A549 (cell line): Measurements from ENCODE around the gene NUAK1. TPM values are rescaled to one million over a fixed set of nuclear protein-coding genes. Genes with fewer than 3 reads are reported as not detected.
A peak's percentile ranks its signal among the peaks of the same experiment; 100 is the strongest.

Source experiments
- ATAC-seq, 2 experiments: fragments of 200-7000 bp in 1 of 2; fragments of >200 bp in 1 of 2; cut with Nextera tagmentation in 1 of 2; cut with Tn5 transposase in 1 of 2; 3 replicates each; pipeline versions ENCODE4 v1.8.0 to v1.9.1; 2018 to 2020; ENCODE audit warnings: mild to moderate bottlenecking in 1 of 2, moderate library complexity in 1 of 2
- CTCF ChIA-PET: fragments of 300-600 bp; sonication (Branson Sonifier 250); formaldehyde crosslinking; extraction: SDS; loops from one replicate; lab custom pipeline; 2021; ENCODE audit warnings: antibody characterized with exemption, inconsistent platforms; lab: Yijun Ruan, JAX
- POLR2A ChIA-PET: fragments of 350-600 bp; formaldehyde crosslinking; extraction: SDS; loops from one replicate; lab custom pipeline; 2021; ENCODE audit warnings: antibody characterized with exemption, inconsistent platforms; lab: Yijun Ruan, JAX
- DNase-seq, 2 experiments: peaks; one replicate each; pipeline versions ENCODE4 v3.0.0 to v3.0.0-alpha.2; 2011 to 2016; ENCODE audit warnings: low read depth in 1 of 2, low spot score in 1 of 2
- FAIRE-seq: peaks from 2 replicates; lab custom pipeline; 2011; peaks lifted over from hg19 to GRCh38; lab: Jason Lieb, UNC
- H3K27ac ChIP-seq, 2 experiments: fragments of >200 bp; sonication (Bioruptor Twin); formaldehyde crosslinking; 3 replicates each; pipeline ENCODE4 v1.5.1; 2016 to 2017
- H3K4me1 ChIP-seq: fragments of >200 bp; sonication (Bioruptor Twin); formaldehyde crosslinking; 3 replicates; pipeline ENCODE4 v1.6.1; 2016
- H3K4me2 ChIP-seq: fragments of >200 bp; sonication (Bioruptor Twin); formaldehyde crosslinking; 3 replicates; pipeline ENCODE4 v1.6.1; 2016
- H3K4me3 ChIP-seq: fragments of >200 bp; sonication (Bioruptor Twin); formaldehyde crosslinking; 3 replicates; pipeline ENCODE4 v1.5.1; 2016
- H3K9me3 ChIP-seq: fragments of >200 bp; sonication (Bioruptor Twin); formaldehyde crosslinking; 3 replicates; pipeline ENCODE4 v1.6.1; 2016
- ATOH8 ChIP-seq: fragments of 250-450 bp; sonication (Bioruptor Pico); IDR thresholded peaks from 2 replicates; pipeline ENCODE4 v1.5.0; 2020; ENCODE audit warnings: low read depth, mild to moderate bottlenecking, moderate library complexity
- CBX8 ChIP-seq: fragments of 200-600 bp; sonication (generic); IDR thresholded peaks from 2 replicates; pipeline ENCODE4 v1.6.1; 2016
- CEBPB ChIP-seq, 2 experiments: fragments of >200 bp in 1 of 2; sonication (Bioruptor Twin) in 1 of 2; formaldehyde crosslinking in 1 of 2; IDR thresholded peaks; 2 replicates each; pipeline ENCODE4 v1.6.1; 2012 to 2016
- CHD4 ChIP-seq: fragments of 200-600 bp; sonication (generic); IDR thresholded peaks from 2 replicates; pipeline ENCODE4 v1.6.1; 2016; ENCODE audit warnings: antibody characterized with exemption, mild to moderate bottlenecking, borderline replicate concordance
- EHMT2 ChIP-seq: fragments of 200-600 bp; sonication (generic); IDR thresholded peaks from 2 replicates; pipeline ENCODE4 v1.6.1; 2016; ENCODE audit warnings: antibody characterized with exemption, low read depth, mild to moderate bottlenecking, moderate library complexity
- ELK1 ChIP-seq: fragments of 150-350 bp; IDR thresholded peaks from 2 replicates; pipeline ENCODE4 v1.6.1; 2014; ENCODE audit warnings: low read depth, mild to moderate bottlenecking, low read length
- EP300 ChIP-seq, 2 experiments: fragments of >200 bp; sonication (Bioruptor Twin); formaldehyde crosslinking; IDR thresholded peaks; 2 replicates in 1 of 2; 3 replicates in 1 of 2; pipeline ENCODE4 v1.6.1; 2016 to 2017
- ESRRA ChIP-seq: fragments of 150-350 bp; IDR thresholded peaks from 2 replicates; pipeline ENCODE4 v1.6.1; 2014; ENCODE audit warnings: mild to moderate bottlenecking, low read length, borderline replicate concordance
- FOSB ChIP-seq: fragments of 250-450 bp; sonication (Bioruptor Pico); IDR thresholded peaks from 2 replicates; pipeline ENCODE4 v1.5.0; 2020; ENCODE audit warnings: mild to moderate bottlenecking, moderate library complexity
- FOSL2 ChIP-seq, 2 experiments: fragments of 450-650 bp in 1 of 2; fragments of >200 bp in 1 of 2; sonication (Bioruptor Twin) in 1 of 2; formaldehyde crosslinking; IDR thresholded peaks; 2 replicates each; pipeline versions ENCODE4 v1.5.0 to v1.6.1; 2016 to 2020; ENCODE audit warnings: mild to moderate bottlenecking in 1 of 2, moderate library complexity in 1 of 2
- FOXS1 ChIP-seq: fragments of 250-450 bp; sonication (Bioruptor Pico); IDR thresholded peaks from 2 replicates; pipeline ENCODE4 v1.5.0; 2020; ENCODE audit warnings: mild to moderate bottlenecking, moderate library complexity
- GATA3 ChIP-seq: IDR thresholded peaks from 2 replicates; pipeline ENCODE4 v1.6.1; 2012; ENCODE audit warnings: borderline replicate concordance
- HDAC2 ChIP-seq: fragments of 200-600 bp; sonication (generic); IDR thresholded peaks from 2 replicates; pipeline ENCODE4 v1.6.1; 2016
- HEYL ChIP-seq: fragments of 250-450 bp; sonication (Bioruptor Pico); IDR thresholded peaks from 2 replicates; pipeline ENCODE4 v1.8.0; 2021; ENCODE audit warnings: mild to moderate bottlenecking, moderate library complexity
- JUN ChIP-seq, 2 experiments: fragments of >200 bp; sonication (Bioruptor Twin); formaldehyde crosslinking; IDR thresholded peaks; 2 replicates in 1 of 2; 3 replicates in 1 of 2; pipeline ENCODE4 v1.6.1; 2016 to 2017
- JUNB ChIP-seq: fragments of >200 bp; sonication (Bioruptor Twin); formaldehyde crosslinking; IDR thresholded peaks from 2 replicates; pipeline ENCODE4 v1.6.1; 2016
- MAX ChIP-seq: IDR thresholded peaks from 2 replicates; pipeline ENCODE4 v1.6.1; 2012
- MYC ChIP-seq: IDR thresholded peaks from 2 replicates; pipeline ENCODE4 v1.6.1; 2012; ENCODE audit warnings: mild to moderate bottlenecking, inconsistent platforms, low read length, improper control_type of control experiment, borderline replicate concordance
- POLR2A ChIP-seq: IDR thresholded peaks from 2 replicates; pipeline ENCODE4 v1.6.1; 2012; ENCODE audit warnings: mild to moderate bottlenecking, low read length
- POLR2AphosphoS2 ChIP-seq: conservative IDR thresholded peaks from 2 replicates; pipeline ENCODE4 v1.6.1; 2012; ENCODE audit warnings: low read length, improper control_type of control experiment, inconsistent platforms
- RAD21 ChIP-seq, 2 experiments: fragments of >200 bp in 1 of 2; sonication (Bioruptor Twin) in 1 of 2; formaldehyde crosslinking in 1 of 2; IDR thresholded peaks in 1 of 2; conservative IDR thresholded peaks in 1 of 2; 2 replicates in 1 of 2; 3 replicates in 1 of 2; pipeline ENCODE4 v1.6.1; 2012 to 2018; ENCODE audit warnings: inconsistent platforms in 1 of 2
- REST ChIP-seq: fragments of 200-600 bp; sonication (generic); IDR thresholded peaks from 2 replicates; pipeline ENCODE4 v1.6.1; 2016; ENCODE audit warnings: antibody characterized with exemption, mild to moderate bottlenecking, moderate library complexity
- RFX5 ChIP-seq: fragments of 450-650 bp; IDR thresholded peaks from 2 replicates; pipeline ENCODE4 v1.7.1; 2014; ENCODE audit warnings: antibody characterized with exemption, mild to moderate bottlenecking, moderate library complexity
- TFCP2L1 ChIP-seq: fragments of 250-450 bp; sonication (Bioruptor Pico); IDR thresholded peaks from 2 replicates; pipeline ENCODE4 v1.5.0; 2021; ENCODE audit warnings: mild to moderate bottlenecking
- USF2 ChIP-seq: fragments of 450-650 bp; IDR thresholded peaks from 2 replicates; pipeline ENCODE4 v1.6.1; 2014; ENCODE audit warnings: antibody characterized with exemption
- ZC3H11A ChIP-seq: fragments of 450-650 bp; IDR thresholded peaks from 2 replicates; pipeline ENCODE4 v1.6.1; 2014; ENCODE audit warnings: antibody characterized with exemption, mild to moderate bottlenecking
- ZSCAN20 ChIP-seq: fragments of 250-450 bp; sonication (Bioruptor Pico); IDR thresholded peaks from 2 replicates; pipeline ENCODE4 v1.8.0; 2022; ENCODE audit warnings: mild to moderate bottlenecking, moderate library complexity
- WGBS: methylation state at CpG from one replicate; pipeline ENCODE4 v1.1.6; 2017; ENCODE audit errors: missing lambda C conversion rate; 5-methylcytosine and 5-hydroxymethylcytosine counted together
- polyA plus RNA-seq, 4 experiments: library from polyadenylated mRNA; depleted of rRNA in 3 of 4; stranded (reverse); fragments of >200 nt; fragmentation: RNase III in 1 of 4; extraction: RNeasy Plus Mini Kit Qiagen cat#74134 plus additional on column Dnase treatment in 1 of 4; gene quantifications; 2 replicates in 3 of 4; 3 replicates in 1 of 4; pipeline ENCODE4 v1.2.3, GENCODE V29; 2011 to 2017

The NUAK1 gene
- polyA plus RNA-seq, 2 of the 4 experiments (the other 2 are of a cell fraction), result 20.8 to 22.3 TPM

- no peaks in the 10 kb centered on the region for H3K9me3 ChIP-seq
- ChIA-PET CTCF (interaction anchor here (0.6 kb wide), 1 partner anchor 51 kb away, joined by 3 read pairs; no protein-coding TSS in a partner anchor), POLR2A (interaction anchor here (0.6 kb wide), 1 partner anchor 55 kb away, joined by 3 read pairs; no protein-coding TSS in a partner anchor)
- H3K27ac ChIP-seq, result peak overlapping the region; percentile 73 to 87
- H3K4me3 ChIP-seq, result no peak overlapping the region
- DNase-seq, result no peak
- H3K4me2 ChIP-seq, result peak overlapping the region; percentile 73
- peaks cover 75% of the 10 kb centered on the region for H3K4me1 ChIP-seq
- WGBS, result 51% methylated on average over 3 of the region's 3 CpGs
- no peak for ATAC-seq
- TF ChIP-seq CBX8 (no peak), ZC3H11A (no peak), MYC (no peak), POLR2A (no peak), ELK1 (no peak), CHD4 (no peak), RFX5 (no peak), ATOH8 (no peak), ZSCAN20 (no peak), ESRRA (no peak), GATA3 (no peak), POLR2AphosphoS2 (no peak), FOXS1 (no peak), TFCP2L1 (no peak), REST (no peak), USF2 (no peak), HEYL (CRISPR knock-in tag) (no peak)
- TF ChIP-seq, all 56 proteins: peak for 0
- FAIRE-seq, result peak; percentile 13
Observed at GRCh38 chr12:106084759-106085158, 54.0 kb downstream of the NUAK1 start.

- Histone ChIP-seq H3K27ac (peak overlapping the region; percentile 73 to 87), H3K4me1 (peaks cover 74% of the 10 kb centered on the region), H3K4me3 (no peak overlapping the region), H3K9me3 (no peaks in the 10 kb centered on the region), H3K4me2 (peak overlapping the region; percentile 73)
- peak; percentile 57 to 71 for DNase-seq
- peak; percentile 77 to 83 for ATAC-seq
- WGBS, result 9% methylated on average over 10 of the region's 10 CpGs
- no peak for TF ChIP-seq EHMT2
- no peak for TF ChIP-seq FOSL2 (IDR thresholded peaks at IDR 0.05)
- peak; percentile 71 for TF ChIP-seq FOSL2 (CRISPR knock-in tag; IDR thresholded peaks at IDR 0.05)
- no peak for TF ChIP-seq MYC
- TF ChIP-seq ESRRA, result no peak
- TF ChIP-seq ZC3H11A, result no peak
- peak; percentile 65 for TF ChIP-seq MAX
- TF ChIP-seq RFX5, result no peak
- peak; percentile 23 to 25; a peak in 4 of 5 replicates for TF ChIP-seq RAD21 (conservative IDR thresholded peaks at IDR 0.05 in 1 of 2, IDR thresholded peaks at IDR 0.05 in 1 of 2)
- TF ChIP-seq JUNB, result 0 out of 2 replicates have a peak, but pooled peaks have one; percentile 29
- TF ChIP-seq FOSB (CRISPR knock-in tag), result no peak
- TF ChIP-seq CEBPB (IDR thresholded peaks at IDR 0.05), result peak in 1 of 2 experiments; percentile 46; a peak in 1 of 4 replicates
- TF ChIP-seq HDAC2, result no peak
- TF ChIP-seq EP300 (IDR thresholded peaks at IDR 0.05), result peak; percentile 32 to 64; a peak in 2 of 5 replicates
- TF ChIP-seq JUN (IDR thresholded peaks at IDR 0.05), result peak; percentile 53 to 54; a peak in 3 of 5 replicates
- peak; percentile 87 for TF ChIP-seq GATA3
- ChIA-PET POLR2A (no interaction called here), CTCF (interaction anchor here (1.3 kb wide), 1 partner anchor 52 kb away, joined by 12 read pairs; no protein-coding TSS in a partner anchor)
- FAIRE-seq, result no peak
Observed at GRCh38 chr12:106084014-106084671, 54.6 kb downstream of the NUAK1 start.
